GM18858 (cell line): ENCODE data around the gene SLC18A3.

Source experiments
- ATAC-seq: cut with Tn5 transposase; IDR thresholded peaks from one replicate; pipeline ENCODE4 v1.9.1; 2021; ENCODE audit not compliant: unreplicated experiment

Gene SLC18A3

DNA sequence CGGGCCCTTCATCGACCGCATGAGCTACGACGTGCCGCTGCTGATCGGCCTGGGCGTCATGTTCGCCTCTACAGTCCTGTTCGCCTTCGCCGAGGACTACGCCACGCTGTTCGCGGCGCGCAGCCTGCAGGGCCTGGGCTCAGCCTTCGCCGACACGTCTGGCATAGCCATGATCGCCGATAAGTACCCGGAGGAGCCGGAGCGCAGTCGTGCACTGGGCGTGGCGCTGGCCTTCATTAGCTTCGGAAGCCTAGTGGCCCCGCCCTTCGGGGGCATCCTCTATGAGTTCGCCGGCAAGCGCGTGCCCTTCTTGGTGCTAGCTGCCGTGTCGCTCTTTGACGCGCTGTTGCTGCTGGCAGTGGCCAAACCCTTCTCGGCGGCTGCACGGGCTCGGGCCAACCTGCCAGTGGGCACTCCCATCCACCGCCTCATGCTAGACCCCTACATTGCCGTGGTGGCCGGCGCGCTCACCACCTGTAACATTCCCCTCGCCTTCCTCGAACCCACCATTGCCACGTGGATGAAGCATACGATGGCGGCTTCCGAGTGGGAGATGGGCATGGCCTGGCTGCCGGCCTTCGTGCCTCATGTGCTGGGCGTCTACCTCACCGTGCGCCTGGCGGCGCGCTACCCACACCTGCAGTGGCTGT is 1.2 kb downstream of the SLC18A3 start:
- ATAC-seq = no peak

DNA sequence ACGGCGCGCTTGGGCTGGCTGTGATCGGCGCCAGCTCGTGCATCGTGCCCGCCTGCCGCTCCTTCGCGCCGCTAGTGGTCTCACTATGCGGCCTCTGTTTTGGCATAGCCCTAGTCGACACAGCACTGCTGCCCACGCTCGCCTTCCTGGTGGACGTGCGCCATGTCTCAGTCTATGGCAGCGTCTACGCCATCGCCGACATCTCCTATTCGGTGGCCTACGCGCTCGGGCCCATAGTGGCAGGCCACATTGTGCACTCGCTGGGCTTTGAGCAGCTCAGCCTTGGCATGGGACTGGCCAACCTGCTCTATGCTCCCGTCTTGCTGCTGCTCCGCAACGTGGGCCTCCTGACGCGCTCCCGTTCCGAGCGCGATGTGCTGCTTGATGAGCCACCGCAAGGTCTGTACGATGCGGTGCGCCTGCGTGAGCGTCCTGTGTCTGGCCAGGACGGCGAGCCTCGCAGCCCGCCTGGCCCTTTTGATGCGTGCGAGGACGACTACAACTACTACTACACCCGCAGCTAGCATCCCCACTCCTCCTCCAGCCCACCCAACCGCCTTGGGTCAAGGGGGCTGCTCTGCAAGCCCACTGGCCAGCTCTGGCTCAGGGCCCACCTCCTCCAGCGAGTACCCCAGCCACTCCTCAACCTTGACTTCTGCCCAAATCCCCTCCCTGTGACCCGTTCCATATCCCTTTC is 1.9 kb downstream of the SLC18A3 start:
- ATAC-seq = no peak

GRCh38 chr10:49612513-49613164 is 2.5 kb downstream of the SLC18A3 start:
- ATAC-seq = no peak

GRCh38 chr10:49613165-49613881 is 3.2 kb downstream of the SLC18A3 start:
- ATAC-seq = no peak

- ATAC-seq = no peak
Observed at GRCh38 chr10:49613882-49614241, 3.8 kb downstream of the SLC18A3 start, which contains the start of gene CHAT. Gene CHAT (plus strand): TSS chr10:49614037. CDS start chr10:49614190, 153 bp downstream.

GRCh38 chr10:49614242-49615198 is 4.4 kb downstream of the SLC18A3 start:
- ATAC-seq = no peak

- no peak for ATAC-seq
Observed at GRCh38 chr10:49615213-49615612, 5.1 kb downstream of the SLC18A3 start.

GRCh38 chr10:49615721-49616120 is 5.6 kb downstream of the SLC18A3 start:
- ATAC-seq = no peak

- no peak for ATAC-seq
Observed at GRCh38 chr10:49616421-49617101, 6.5 kb downstream of the SLC18A3 start.

DNA sequence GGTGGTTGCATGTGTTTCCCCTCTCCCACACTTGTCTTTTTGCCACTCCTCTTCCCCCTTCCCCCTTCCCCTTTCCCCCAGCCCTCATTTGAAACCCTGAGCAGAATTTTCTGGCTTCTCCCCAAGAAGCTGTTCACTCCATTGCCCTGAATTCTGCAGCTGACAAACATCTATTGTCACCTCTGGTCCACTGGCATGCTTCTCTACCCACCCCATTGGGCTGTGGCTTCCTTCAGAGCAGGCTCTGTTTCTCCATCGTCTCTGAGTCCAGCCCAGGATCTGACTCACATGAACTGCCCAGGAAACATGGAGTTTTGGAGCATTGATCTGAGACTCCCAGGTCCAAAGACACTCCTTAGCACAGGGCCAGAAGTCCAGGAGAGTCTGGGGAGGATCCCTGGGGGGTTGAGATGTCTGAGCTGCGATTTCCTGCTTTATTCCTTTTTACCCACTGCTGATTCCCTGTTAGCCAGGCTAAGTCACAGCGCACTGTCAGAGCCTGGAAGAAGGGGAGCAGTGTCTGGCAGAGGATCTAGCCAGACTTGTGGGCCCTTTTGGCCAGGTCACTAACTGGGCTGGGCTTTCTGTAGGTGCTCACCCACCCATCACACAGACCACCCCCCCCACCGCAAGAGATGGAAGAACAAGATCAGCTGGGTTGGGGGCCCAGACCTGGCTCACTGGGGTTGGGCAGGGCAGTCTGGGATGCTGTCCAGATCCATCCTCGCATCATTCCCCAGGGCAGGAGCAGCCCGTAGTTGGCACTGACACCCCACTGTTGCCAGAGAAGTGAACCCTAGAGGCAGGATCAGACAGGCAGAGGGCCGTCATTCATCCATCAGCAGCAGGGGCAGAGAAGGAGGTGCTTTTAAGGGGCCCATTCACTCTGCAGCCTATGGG is 7.3 kb downstream of the SLC18A3 start:
- no peak for ATAC-seq

GRCh38 chr10:49618821-49619220 is 8.7 kb downstream of the SLC18A3 start:
- no peak for ATAC-seq

- no peak for ATAC-seq
Observed at GRCh38 chr10:49619613-49620012, 9.5 kb downstream of the SLC18A3 start.

- ATAC-seq = no peak
Observed at GRCh38 chr10:49620286-49620810, 10.2 kb downstream of the SLC18A3 start.

- no peak for ATAC-seq
Observed at GRCh38 chr10:49620841-49621378, 10.8 kb downstream of the SLC18A3 start.

DNA sequence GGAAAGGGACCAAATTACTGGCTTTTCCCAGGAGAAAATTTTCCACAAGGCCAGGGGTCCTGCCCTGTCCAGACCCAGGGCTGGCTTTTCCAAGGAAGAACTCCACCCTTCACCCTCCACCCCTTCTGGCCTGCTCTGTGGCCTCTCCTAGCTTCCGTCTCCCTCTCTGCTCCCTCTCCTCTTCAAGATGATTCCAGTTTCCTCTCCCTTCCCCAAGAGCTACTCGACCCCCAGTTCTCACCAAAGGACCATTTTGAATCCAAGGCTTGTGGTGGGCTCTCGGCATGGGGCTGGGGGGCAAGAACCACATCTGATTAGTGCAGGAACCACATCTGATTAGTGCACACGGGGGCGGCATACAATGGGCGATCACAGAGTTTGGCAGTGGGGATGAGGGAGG is 11.5 kb downstream of the SLC18A3 start:
- ATAC-seq = no peak

DNA sequence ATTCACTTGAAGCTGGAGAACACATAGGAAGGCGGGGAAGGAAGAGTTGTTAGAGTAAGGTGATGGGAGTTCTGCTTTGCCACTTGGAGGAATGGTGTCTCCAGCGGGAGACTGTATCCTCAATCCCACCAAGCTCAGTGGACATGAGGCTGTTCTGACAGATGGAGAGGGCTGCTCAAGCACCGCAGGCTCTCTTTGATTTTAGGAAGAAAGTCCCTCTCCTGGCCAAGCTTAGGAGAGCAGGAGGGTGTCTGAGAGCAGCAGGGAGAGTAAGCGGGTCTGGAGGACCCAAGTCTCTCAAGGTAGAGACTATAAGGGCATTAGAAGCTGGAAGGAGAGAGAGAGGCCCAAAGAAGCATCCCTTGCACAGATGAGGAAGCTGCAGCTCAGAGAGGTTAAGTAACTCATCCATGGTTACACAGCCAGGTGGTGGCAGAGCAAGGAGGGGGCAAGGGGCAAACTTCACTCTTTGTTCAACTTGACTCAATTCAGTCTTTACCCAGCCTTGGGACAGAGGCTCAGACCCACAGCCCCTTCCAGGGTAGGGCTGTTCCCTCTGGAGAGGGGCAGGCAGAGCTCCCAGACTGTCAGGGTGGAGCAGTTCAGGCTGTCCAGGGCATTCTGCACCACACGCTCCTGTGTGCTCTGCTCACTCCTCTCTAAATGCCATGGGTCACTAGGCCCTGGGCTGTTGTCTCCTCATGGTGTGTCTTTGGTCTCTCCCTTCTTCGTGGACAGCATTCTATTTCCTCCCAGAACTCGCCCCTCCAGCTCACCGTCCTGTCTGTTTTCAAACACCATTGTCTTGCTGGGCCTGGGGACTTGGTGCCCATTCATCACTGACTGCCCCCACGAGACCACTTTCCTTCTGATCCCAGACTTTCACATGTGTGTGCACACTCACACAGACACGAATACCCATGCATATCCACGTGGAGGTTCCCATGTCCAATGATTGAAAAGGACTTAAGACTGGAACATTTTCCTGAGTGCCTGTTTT is 12.6 kb downstream of the SLC18A3 start:
- ATAC-seq = no peak

DNA sequence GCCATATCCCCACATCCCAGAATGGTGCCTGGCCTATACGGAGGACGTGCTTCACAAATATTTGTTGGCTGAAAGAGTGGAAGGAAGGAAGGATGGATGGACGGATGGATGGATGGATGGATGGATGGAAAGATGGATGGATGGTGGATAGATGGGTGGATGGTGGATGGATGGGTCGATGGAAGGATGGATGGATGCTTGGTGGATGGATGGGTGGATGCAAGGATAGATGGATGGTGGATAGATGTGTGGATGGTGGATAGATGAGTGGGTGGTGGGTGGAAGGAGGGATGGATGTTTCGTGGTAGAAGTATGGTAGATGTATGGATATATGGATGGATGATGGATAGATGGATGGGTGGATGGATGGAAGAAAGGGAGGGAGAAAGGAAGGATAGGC is 14.5 kb downstream of the SLC18A3 start:
- no peak for ATAC-seq
